ENCODE results near the gene SHMT2. TPM values are rescaled to one million over a fixed set of nuclear protein-coding genes. Genes with fewer than 3 reads are reported as not detected.

SHMT2 gene
- total RNA-seq, 1 experiment from 2014 or later: 280 TPM

- Histone ChIP-seq H4K20me1 (ENCODE audit: insufficient read depth) (no peaks in the 10 kb centered on the region), H3K9ac (ENCODE audit: low read length) (no peak overlapping the region), H3K4me3 (replicated peaks in 1 of 2; ENCODE audit: low read depth in 1 of 2, low read length in 2 of 2) (no peak overlapping the region), H3K4me1 (ENCODE audit: control insufficient read depth in 1 of 2, insufficient read depth in 2 of 2, low read length in 2 of 2) (peaks cover 6 to 17% of the 10 kb centered on the region in 2 experiments; a peak in 3 of 4 replicates), H3K9me3 (ENCODE audit: control insufficient read depth in 1 of 2, insufficient read depth in 1 of 2, low read depth in 1 of 2, low read length in 2 of 2) (no peaks in the 10 kb centered on the region), H3K9me2 (ENCODE audit: insufficient read depth) (no peaks in the 10 kb centered on the region), H3K4me2 (ENCODE audit: low read length) (no peak overlapping the region), H3K79me2 (ENCODE audit: insufficient read depth, low read length) (peaks cover 30% of the 10 kb centered on the region), H3K27me3 (ENCODE audit: insufficient read depth, low read length) (no peaks in the 10 kb centered on the region), H3K36me3 (ENCODE audit: control insufficient read depth in 1 of 2, insufficient read depth in 2 of 2, low read length in 2 of 2) (peaks cover 15 to 34% of the 10 kb centered on the region in 2 experiments), H2AFZ (ENCODE audit: low read depth, low read length, poor library complexity, severe bottlenecking) (no peak overlapping the region), H3K27ac (ENCODE audit: low read depth, low read length) (no peak overlapping the region)
- DNase-seq (ENCODE audit: low read depth, low spot score) (no peak), ATAC-seq (no peak)
- RAD21 ChIA-PET (ENCODE audit: low non-redundant PET in 1 of 2, low total read pairs in 2 of 2, uncharacterized antibody in 2 of 2, unreplicated experiment in 2 of 2): no interaction called here
- BruUV-seq (replicated peaks): no TSS peak
- POLR2A ChIA-PET: no interaction called here
- intact Hi-C loops (cut with micrococcal nuclease): no loop called here
- CTCF ChIA-PET: interaction anchor here (1.1 to 2.1 kb wide), 2 partner anchors 9 to 19 kb away, joined by 3 to 10 read pairs; no protein-coding TSS in a partner anchor
- TF ChIP-seq TCF7L2 (IDR thresholded peaks at IDR 0.05; ENCODE audit: borderline replicate concordance, extremely low read depth, insufficient read depth, insufficient read length) (no peak), SRF (IDR thresholded peaks at IDR 0.05; ENCODE audit: low read depth) (no peak), REST (IDR thresholded peaks at IDR 0.05; ENCODE audit: low read depth) (no peak), EGR1 (IDR thresholded peaks at IDR 0.05; ENCODE audit: low read depth) (no peak), POLR2AphosphoS5 (IDR thresholded peaks at IDR 0.05; ENCODE audit: low read depth, low read length) (no peak), ZBTB33 (IDR thresholded peaks at IDR 0.05; ENCODE audit: extremely low read depth, insufficient replicate concordance, low read length) (no peak), SIN3A (IDR thresholded peaks at IDR 0.05; ENCODE audit: low read depth) (no peak), SP1 (IDR thresholded peaks at IDR 0.05; ENCODE audit: low read depth) (no peak), MAX (IDR thresholded peaks at IDR 0.05) (no peak), ATF3 (IDR thresholded peaks at IDR 0.05) (no peak), FOSL1 (IDR thresholded peaks at IDR 0.05; ENCODE audit: low read depth) (no peak)
- TF ChIP-seq, protein P1, sequence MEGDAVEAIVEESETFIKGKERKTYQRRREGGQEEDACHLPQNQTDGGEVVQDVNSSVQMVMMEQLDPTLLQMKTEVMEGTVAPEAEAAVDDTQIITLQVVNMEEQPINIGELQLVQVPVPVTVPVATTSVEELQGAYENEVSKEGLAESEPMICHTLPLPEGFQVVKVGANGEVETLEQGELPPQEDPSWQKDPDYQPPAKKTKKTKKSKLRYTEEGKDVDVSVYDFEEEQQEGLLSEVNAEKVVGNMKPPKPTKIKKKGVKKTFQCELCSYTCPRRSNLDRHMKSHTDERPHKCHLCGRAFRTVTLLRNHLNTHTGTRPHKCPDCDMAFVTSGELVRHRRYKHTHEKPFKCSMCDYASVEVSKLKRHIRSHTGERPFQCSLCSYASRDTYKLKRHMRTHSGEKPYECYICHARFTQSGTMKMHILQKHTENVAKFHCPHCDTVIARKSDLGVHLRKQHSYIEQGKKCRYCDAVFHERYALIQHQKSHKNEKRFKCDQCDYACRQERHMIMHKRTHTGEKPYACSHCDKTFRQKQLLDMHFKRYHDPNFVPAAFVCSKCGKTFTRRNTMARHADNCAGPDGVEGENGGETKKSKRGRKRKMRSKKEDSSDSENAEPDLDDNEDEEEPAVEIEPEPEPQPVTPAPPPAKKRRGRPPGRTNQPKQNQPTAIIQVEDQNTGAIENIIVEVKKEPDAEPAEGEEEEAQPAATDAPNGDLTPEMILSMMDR (IDR thresholded peaks at IDR 0.05 in 2 of 3, conservative IDR thresholded peaks at IDR 0.05 in 1 of 3; ENCODE audit: borderline replicate concordance in 1 of 3, insufficient read depth in 1 of 3, low read depth in 2 of 3, low read length in 2 of 3): no peak
Measured at GRCh38 chr12:57233357-57234232, 4.1 kb downstream of the SHMT2 start.
